ENCODE measurements around the gene GAB3.
"Not testable (repeated sequence)": the region's sequence is repeated elsewhere in the genome, so short reads cannot be mapped to it uniquely, and the experiment has no call there.

The GAB3 gene

GRCh38 chrX:154696676-154697045 lies 54.2 kb downstream of the GAB3 start:
- Histone ChIP-seq H3K9me3 (ENCODE audit: insufficient read depth, low read depth, low read length) (no peaks in the 10 kb centered on the region), H3K4me3 (ENCODE audit: low read length, poor library complexity, severe bottlenecking) (no peak overlapping the region), H3K9me2 (replicated peaks; ENCODE audit: low read depth, low read length) (no peaks in the 10 kb centered on the region), H3K27me3 (ENCODE audit: insufficient read depth, low read length, poor library complexity, severe bottlenecking) (no peaks in the 10 kb centered on the region), H3K36me3 (ENCODE audit: insufficient read depth, low read length) (peaks cover 8% of the 10 kb centered on the region; the same call in 1 of the 2 replicates), H3K4me2 (ENCODE audit: low read depth, low read length, poor library complexity, severe bottlenecking) (no peak overlapping the region), H4K20me1 (ENCODE audit: insufficient read depth, low read length, poor library complexity, severe bottlenecking) (no peaks in the 10 kb centered on the region), H3K9ac (ENCODE audit: low read depth, low read length, poor library complexity, severe bottlenecking) (no peak overlapping the region), H3K4me1 (ENCODE audit: insufficient read depth, low read length, poor library complexity, severe bottlenecking) (peaks cover 10% of the 10 kb centered on the region), H3K79me2 (ENCODE audit: insufficient read depth, low read length) (no peaks in the 10 kb centered on the region), H2AFZ (ENCODE audit: low read length) (no peak overlapping the region), H3F3A (ENCODE audit: low read depth) (no peaks in the 10 kb centered on the region)
- TF ChIP-seq CTCF (conservative IDR thresholded peaks at IDR 0.05; ENCODE audit: low read length): no peak
- TF ChIP-seq EZH2phosphoT487 (IDR thresholded peaks at IDR 0.05; ENCODE audit: borderline replicate concordance): no peak

- Histone ChIP-seq H3K9me2 (replicated peaks; ENCODE audit: low read depth, low read length) (no peaks in the 10 kb centered on the region), H2AFZ (ENCODE audit: low read length) (no peak overlapping the region), H3K4me3 (ENCODE audit: low read length, poor library complexity, severe bottlenecking) (no peak overlapping the region), H3F3A (ENCODE audit: low read depth) (no peaks in the 10 kb centered on the region), H3K9me3 (ENCODE audit: insufficient read depth, low read depth, low read length) (no peaks in the 10 kb centered on the region), H3K79me2 (ENCODE audit: insufficient read depth, low read length) (no peaks in the 10 kb centered on the region), H3K27me3 (ENCODE audit: insufficient read depth, low read length, poor library complexity, severe bottlenecking) (no peaks in the 10 kb centered on the region), H3K9ac (ENCODE audit: low read depth, low read length, poor library complexity, severe bottlenecking) (no peak overlapping the region), H4K20me1 (ENCODE audit: insufficient read depth, low read length, poor library complexity, severe bottlenecking) (no peaks in the 10 kb centered on the region), H3K4me2 (ENCODE audit: low read depth, low read length, poor library complexity, severe bottlenecking) (peak overlapping the region; percentile 18), H3K36me3 (ENCODE audit: insufficient read depth, low read length) (peaks cover 8% of the 10 kb centered on the region; the same call in 1 of the 2 replicates), H3K4me1 (ENCODE audit: insufficient read depth, low read length, poor library complexity, severe bottlenecking) (peaks cover 10% of the 10 kb centered on the region)
- TF ChIP-seq CTCF (conservative IDR thresholded peaks at IDR 0.05; ENCODE audit: low read length) (no peak), EZH2phosphoT487 (IDR thresholded peaks at IDR 0.05; ENCODE audit: borderline replicate concordance) (no peak)
Observed at GRCh38 chrX:154695911-154696675, 54.8 kb downstream of the GAB3 start.

- Histone ChIP-seq H3K9ac (ENCODE audit: low read depth, low read length, poor library complexity, severe bottlenecking) (no peak overlapping the region), H4K20me1 (ENCODE audit: insufficient read depth, low read length, poor library complexity, severe bottlenecking) (no peaks in the 10 kb centered on the region), H3K4me3 (ENCODE audit: low read length, poor library complexity, severe bottlenecking) (no peak overlapping the region), H3K4me2 (ENCODE audit: low read depth, low read length, poor library complexity, severe bottlenecking) (no peak overlapping the region), H3K4me1 (ENCODE audit: insufficient read depth, low read length, poor library complexity, severe bottlenecking) (peaks cover 10% of the 10 kb centered on the region), H3K27me3 (ENCODE audit: insufficient read depth, low read length, poor library complexity, severe bottlenecking) (no peaks in the 10 kb centered on the region), H3K9me3 (ENCODE audit: insufficient read depth, low read depth, low read length) (no peaks in the 10 kb centered on the region), H2AFZ (ENCODE audit: low read length) (no peak overlapping the region), H3K9me2 (replicated peaks; ENCODE audit: low read depth, low read length) (no peaks in the 10 kb centered on the region), H3K79me2 (ENCODE audit: insufficient read depth, low read length) (no peaks in the 10 kb centered on the region), H3K36me3 (ENCODE audit: insufficient read depth, low read length) (peaks cover 4% of the 10 kb centered on the region; the same call in 1 of the 2 replicates), H3F3A (ENCODE audit: low read depth) (no peaks in the 10 kb centered on the region)
- no peak for TF ChIP-seq EZH2phosphoT487 (IDR thresholded peaks at IDR 0.05; ENCODE audit: borderline replicate concordance)
- TF ChIP-seq CTCF (conservative IDR thresholded peaks at IDR 0.05; ENCODE audit: low read length): no peak
Observed at GRCh38 chrX:154693394-154693793, 57.5 kb downstream of the GAB3 start.

GRCh38 chrX:154690438-154690837 lies 60.4 kb downstream of the GAB3 start:
- H3F3A ChIP-seq (ENCODE audit: low read depth); H3K4me2 ChIP-seq (ENCODE audit: low read depth, low read length, poor library complexity, severe bottlenecking); H3K9me2 ChIP-seq (replicated peaks; ENCODE audit: low read depth, low read length); H3K27me3 ChIP-seq (ENCODE audit: insufficient read depth, low read length, poor library complexity, severe bottlenecking); H4K20me1 ChIP-seq (ENCODE audit: insufficient read depth, low read length, poor library complexity, severe bottlenecking); H3K4me3 ChIP-seq (ENCODE audit: low read length, poor library complexity, severe bottlenecking); H3K36me3 ChIP-seq (ENCODE audit: insufficient read depth, low read length); H2AFZ ChIP-seq (ENCODE audit: low read length); H3K9ac ChIP-seq (ENCODE audit: low read depth, low read length, poor library complexity, severe bottlenecking); H3K79me2 ChIP-seq (ENCODE audit: insufficient read depth, low read length); H3K4me1 ChIP-seq (ENCODE audit: insufficient read depth, low read length, poor library complexity, severe bottlenecking); H3K9me3 ChIP-seq (ENCODE audit: insufficient read depth, low read depth, low read length): not testable (repeated sequence)

- not testable (repeated sequence) for H3F3A ChIP-seq (ENCODE audit: low read depth); H2AFZ ChIP-seq (ENCODE audit: low read length); H3K9me3 ChIP-seq (ENCODE audit: insufficient read depth, low read depth, low read length); H3K9me2 ChIP-seq (replicated peaks; ENCODE audit: low read depth, low read length); H3K4me2 ChIP-seq (ENCODE audit: low read depth, low read length, poor library complexity, severe bottlenecking); H3K9ac ChIP-seq (ENCODE audit: low read depth, low read length, poor library complexity, severe bottlenecking); H3K4me3 ChIP-seq (ENCODE audit: low read length, poor library complexity, severe bottlenecking); H3K36me3 ChIP-seq (ENCODE audit: insufficient read depth, low read length); H3K27me3 ChIP-seq (ENCODE audit: insufficient read depth, low read length, poor library complexity, severe bottlenecking); H3K4me1 ChIP-seq (ENCODE audit: insufficient read depth, low read length, poor library complexity, severe bottlenecking); H4K20me1 ChIP-seq (ENCODE audit: insufficient read depth, low read length, poor library complexity, severe bottlenecking); H3K79me2 ChIP-seq (ENCODE audit: insufficient read depth, low read length)
Observed at GRCh38 chrX:154672084-154672483, 78.8 kb downstream of the GAB3 start.

Data from Loucy (cell line).